Measurements from ENCODE around the gene TUBA4B. TPM values are rescaled to one million over a fixed set of nuclear protein-coding genes. Genes with fewer than 3 reads are reported as not detected.
A peak's percentile ranks its signal among the peaks of the same experiment; 100 is the strongest.

Gene TUBA4B
- total RNA-seq, 6 donors from 2014 or later, result 0.26 to 8.9 (median 3.1) TPM

DNA sequence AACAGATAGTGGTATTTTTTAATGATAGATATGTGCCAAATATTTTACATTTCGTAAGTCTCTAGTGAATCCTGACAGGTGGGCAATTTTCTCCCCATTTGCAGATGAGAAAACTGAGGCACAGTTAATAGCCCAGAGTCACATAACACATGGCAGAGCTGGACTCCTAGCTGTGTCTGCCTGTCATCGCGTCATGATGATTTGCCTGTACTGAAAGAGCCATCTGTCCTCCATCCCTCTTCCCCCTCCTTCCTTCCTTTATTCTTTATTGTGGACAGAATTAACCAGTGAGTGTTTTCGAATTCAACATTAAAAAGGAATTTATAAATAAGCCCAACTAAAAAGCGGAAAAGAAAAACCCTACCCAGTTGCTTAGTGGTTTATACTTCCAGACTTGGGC, 29.3 kb downstream of the TUBA4B start:
- DNase-seq, result no peak
- no peak overlapping the region for H3K4me3 ChIP-seq
- no peaks in the 10 kb centered on the region for H3K9me3 ChIP-seq
- 88 to 92% methylated on average over 5 of the region's 5 CpGs for WGBS, 2 donors
- TF ChIP-seq POLR2AphosphoS5 (IDR thresholded peaks at IDR 0.05) (no peak), POLR2A (IDR thresholded peaks at IDR 0.05) (no peak), EP300 (IDR thresholded peaks at IDR 0.05) (no peak)
- TF ChIP-seq, protein P1, sequence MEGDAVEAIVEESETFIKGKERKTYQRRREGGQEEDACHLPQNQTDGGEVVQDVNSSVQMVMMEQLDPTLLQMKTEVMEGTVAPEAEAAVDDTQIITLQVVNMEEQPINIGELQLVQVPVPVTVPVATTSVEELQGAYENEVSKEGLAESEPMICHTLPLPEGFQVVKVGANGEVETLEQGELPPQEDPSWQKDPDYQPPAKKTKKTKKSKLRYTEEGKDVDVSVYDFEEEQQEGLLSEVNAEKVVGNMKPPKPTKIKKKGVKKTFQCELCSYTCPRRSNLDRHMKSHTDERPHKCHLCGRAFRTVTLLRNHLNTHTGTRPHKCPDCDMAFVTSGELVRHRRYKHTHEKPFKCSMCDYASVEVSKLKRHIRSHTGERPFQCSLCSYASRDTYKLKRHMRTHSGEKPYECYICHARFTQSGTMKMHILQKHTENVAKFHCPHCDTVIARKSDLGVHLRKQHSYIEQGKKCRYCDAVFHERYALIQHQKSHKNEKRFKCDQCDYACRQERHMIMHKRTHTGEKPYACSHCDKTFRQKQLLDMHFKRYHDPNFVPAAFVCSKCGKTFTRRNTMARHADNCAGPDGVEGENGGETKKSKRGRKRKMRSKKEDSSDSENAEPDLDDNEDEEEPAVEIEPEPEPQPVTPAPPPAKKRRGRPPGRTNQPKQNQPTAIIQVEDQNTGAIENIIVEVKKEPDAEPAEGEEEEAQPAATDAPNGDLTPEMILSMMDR (IDR thresholded peaks at IDR 0.05), result no peak
- ATAC-seq (ENCODE audit: low FRiP score in 2 of 2), result no peak
- H3K27me3 ChIP-seq, result no peaks in the 10 kb centered on the region
- H3K27ac ChIP-seq, result no peak overlapping the region
- H3K36me3 ChIP-seq, result peaks cover 17 to 64% (median 54%) of the 10 kb centered on the region in 4 donors
- peaks cover 22 to 29% (median 24%) of the 10 kb centered on the region in 4 donors for H3K4me1 ChIP-seq

DNA sequence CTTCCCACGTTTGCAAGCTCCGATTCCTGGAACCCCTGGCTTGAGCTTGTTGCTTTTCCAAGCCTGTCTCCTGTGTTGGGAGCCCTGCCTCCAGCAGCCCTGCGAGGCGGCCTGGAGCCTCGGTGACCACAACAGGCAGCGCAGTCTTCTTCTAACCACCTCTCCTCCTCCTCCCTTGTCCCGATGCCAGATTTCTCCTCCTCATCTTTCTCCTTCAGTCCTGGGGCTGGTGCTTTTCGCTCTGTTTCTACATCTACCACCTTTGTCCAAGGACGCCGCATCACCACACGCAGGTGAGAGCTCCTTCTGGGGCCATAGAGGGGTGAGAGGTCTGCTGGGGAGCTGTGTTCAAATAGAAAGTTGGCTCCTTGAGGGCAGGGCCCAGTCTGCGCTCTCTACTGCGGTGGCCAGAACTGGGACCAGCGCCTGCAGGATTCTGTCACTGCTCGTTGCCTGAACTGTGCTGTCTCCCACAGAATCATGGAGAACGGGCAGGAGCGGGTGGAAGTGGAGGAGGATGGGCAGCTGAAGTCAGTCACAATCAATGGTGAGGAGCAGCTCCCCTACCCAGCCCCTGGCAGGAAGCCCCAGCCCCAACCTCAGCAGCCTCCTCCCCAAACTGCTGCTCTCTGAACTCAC, 30.0 kb downstream of the TUBA4B start:
- WGBS, 2 donors, result 93 to 96% methylated on average over 15 to 17 of the region's 17 CpGs
- Histone ChIP-seq H3K27me3 (no peaks in the 10 kb centered on the region), H3K4me1 (peaks cover 15 to 22% (median 18%) of the 10 kb centered on the region in 4 donors), H3K4me3 (no peak overlapping the region), H3K9me3 (no peaks in the 10 kb centered on the region), H3K27ac (no peak overlapping the region), H3K36me3 (peaks cover 17 to 64% (median 54%) of the 10 kb centered on the region in 4 donors)
- ATAC-seq (ENCODE audit: low FRiP score in 2 of 2) (no peak), DNase-seq (peak in 1 of 2 donors; percentile 39)
- TF ChIP-seq, protein P1 (IDR thresholded peaks at IDR 0.05), result no peak
- no peak for TF ChIP-seq POLR2AphosphoS5 (IDR thresholded peaks at IDR 0.05)
- no peak for TF ChIP-seq EP300 (IDR thresholded peaks at IDR 0.05)
- no peak for TF ChIP-seq POLR2A (IDR thresholded peaks at IDR 0.05)

- peak in 1 of 2 donors; percentile 55 for DNase-seq
Measured at GRCh38 chr2:219284501-219285372, 31.7 kb downstream of the TUBA4B start.

DNA sequence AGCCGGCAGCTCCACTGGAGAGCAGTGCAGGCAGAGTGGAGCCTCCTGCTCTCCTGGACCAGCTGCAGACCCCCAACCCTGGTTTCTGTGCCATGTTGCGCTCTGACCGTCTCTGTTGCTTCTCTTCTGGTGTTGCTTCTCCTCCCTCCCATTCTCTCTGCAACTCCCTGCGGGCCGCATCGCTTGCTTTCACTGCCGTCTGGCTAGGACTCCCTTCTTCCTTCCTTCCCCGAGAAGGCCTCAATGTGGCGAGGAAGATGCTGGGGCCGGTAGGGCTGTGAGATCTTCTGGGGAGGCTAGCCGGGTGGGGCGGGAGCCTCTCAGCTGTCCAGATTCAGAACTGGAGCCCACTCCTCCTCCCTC, 32.3 kb downstream of the TUBA4B start:
- Histone ChIP-seq H3K4me3 (no peak overlapping the region), H3K36me3 (peaks cover 17 to 64% (median 54%) of the 10 kb centered on the region in 4 donors), H3K27me3 (no peaks in the 10 kb centered on the region), H3K27ac (no peak overlapping the region), H3K4me1 (peaks cover 0 to 12% (median 6%) of the 10 kb centered on the region in 4 donors), H3K9me3 (no peaks in the 10 kb centered on the region)
- ATAC-seq (ENCODE audit: low FRiP score in 2 of 2) (no peak), DNase-seq (peak in 1 of 2 donors; percentile 20)
- WGBS, 2 donors, result 92% methylated on average over 12 of the region's 12 CpGs
- TF ChIP-seq POLR2A (IDR thresholded peaks at IDR 0.05), result no peak
- TF ChIP-seq, protein P1 (IDR thresholded peaks at IDR 0.05), result no peak
- no peak for TF ChIP-seq EP300 (IDR thresholded peaks at IDR 0.05)
- TF ChIP-seq POLR2AphosphoS5 (IDR thresholded peaks at IDR 0.05), result no peak

More at GRCh38 chr2:219284501-219285372, 31.7 kb downstream of the TUBA4B start:
- Histone ChIP-seq H3K27me3 (no peaks in the 10 kb centered on the region), H3K4me1 (peaks cover 6 to 15% (median 11%) of the 10 kb centered on the region in 4 donors), H3K4me3 (no peak overlapping the region), H3K36me3 (peaks cover 17 to 64% (median 54%) of the 10 kb centered on the region in 4 donors), H3K27ac (no peak overlapping the region), H3K9me3 (no peaks in the 10 kb centered on the region)
- WGBS, 2 donors, result 94 to 97% methylated on average over 6 to 16 of the region's 16 CpGs
- TF ChIP-seq, protein P1 (IDR thresholded peaks at IDR 0.05), result no peak
- TF ChIP-seq POLR2AphosphoS5 (IDR thresholded peaks at IDR 0.05) (no peak), EP300 (IDR thresholded peaks at IDR 0.05) (no peak), POLR2A (IDR thresholded peaks at IDR 0.05) (no peak)
- ATAC-seq (ENCODE audit: low FRiP score in 2 of 2), result no peak

Data from upper lobe of left lung (tissue), 6 donors.